Smooth muscle cell (in vitro differentiated cells): Measurements from ENCODE around the gene GUCA2A. TPM values are rescaled to one million over a fixed set of nuclear protein-coding genes. Genes with fewer than 3 reads are reported as not detected.

Experiments used
- DNase-seq: peaks from one replicate; lab custom pipeline; 2025; ENCODE audit not compliant: unreplicated experiment; lab: John Stamatoyannopoulos, UW
- H2AFZ ChIP-seq: fragments of 200-600 bp; sonication (generic); 2 replicates; pipeline ENCODE4 v1.6.0; 2016; ENCODE audit warnings: antibody characterized with exemption, low read depth, mild to moderate bottlenecking
- H3F3A ChIP-seq: fragments of 200-600 bp; sonication (generic); 2 replicates; pipeline ENCODE4 v1.6.0; 2017; ENCODE audit warnings: antibody characterized with exemption, low read depth
- H3K27ac ChIP-seq: fragments of 200-600 bp; sonication (generic); 2 replicates; pipeline ENCODE4 v1.5.1; 2016; ENCODE audit warnings: low read depth, mild to moderate bottlenecking
- H3K27me3 ChIP-seq: fragments of 200-600 bp; sonication (generic); 2 replicates; pipeline ENCODE4 v1.6.1; 2016; ENCODE audit warnings: low read depth, mild to moderate bottlenecking
- H3K36me3 ChIP-seq: fragments of 200-600 bp; sonication (generic); 2 replicates; pipeline ENCODE4 v1.5.1; 2016; ENCODE audit warnings: low read depth
- H3K4me1 ChIP-seq: fragments of 200-600 bp; sonication (generic); 2 replicates; pipeline ENCODE4 v1.5.1; 2016; ENCODE audit warnings: low read depth
- H3K4me2 ChIP-seq: fragments of 200-600 bp; sonication (generic); 2 replicates; pipeline ENCODE4 v1.6.0; 2016; ENCODE audit warnings: mild to moderate bottlenecking
- H3K4me3 ChIP-seq: fragments of 200-600 bp; sonication (generic); 2 replicates; pipeline ENCODE4 v1.5.1; 2016; ENCODE audit warnings: mild to moderate bottlenecking
- H3K79me2 ChIP-seq: fragments of 200-600 bp; sonication (generic); 2 replicates; pipeline ENCODE4 v1.6.0; 2016; ENCODE audit warnings: low read depth, mild to moderate bottlenecking
- H3K9ac ChIP-seq: fragments of 200-600 bp; sonication (generic); 2 replicates; pipeline ENCODE4 v1.6.0; 2016; ENCODE audit warnings: low read depth
- H3K9me3 ChIP-seq: fragments of 200-600 bp; sonication (generic); replicated peaks from 2 replicates; pipeline ENCODE4 v1.5.1; 2016; ENCODE audit warnings: low read depth
- H4K20me1 ChIP-seq: fragments of 200-600 bp; sonication (generic); 2 replicates; pipeline ENCODE4 v1.6.0; 2016; ENCODE audit warnings: low read depth
- CTCF ChIP-seq: fragments of 200-600 bp; sonication (generic); IDR thresholded peaks from 2 replicates; pipeline ENCODE4 v1.5.1; 2017; ENCODE audit warnings: borderline replicate concordance, mild to moderate bottlenecking, antibody characterized with exemption; ENCODE audit not compliant: insufficient read depth, poor library complexity, severe bottlenecking
- WGBS: methylation state at CpG from one replicate; pipeline ENCODE4 v1.1.7; 2016; ENCODE audit warnings: low lambda C conversion rate; 5-methylcytosine and 5-hydroxymethylcytosine counted together
- polyA plus RNA-seq: library from polyadenylated mRNA; unstranded; fragments of >200 nt; fragmentation: Nextera tagmentation; extraction: Ambion mirVana; gene quantifications from 2 replicates; pipeline ENCODE4 v1.2.1, GENCODE V29; 2016
- total RNA-seq: library from RNA; depleted of rRNA; stranded (reverse); fragments of >200 nt; gene quantifications from 2 replicates; pipeline ENCODE4 v1.2.3, GENCODE V29; 2014

The GUCA2A gene
- total and polyA plus RNA-seq, 2 experiments from 2014 or later: not detected

GRCh38 chr1:42136466-42136865 is 28.1 kb downstream of the GUCA2A start:
- H3K27ac ChIP-seq: no peak overlapping the region
- H3K79me2 ChIP-seq: no peaks in the 10 kb centered on the region
- TF ChIP-seq CTCF: no peak
- no peaks in the 10 kb centered on the region for H3K36me3 ChIP-seq
- no peak overlapping the region for H2AFZ ChIP-seq
- H3K4me1 ChIP-seq: no peaks in the 10 kb centered on the region
- H3F3A ChIP-seq: peaks cover 8% of the 10 kb centered on the region
- no peak overlapping the region for H3K4me2 ChIP-seq
- H3K9me3 ChIP-seq: no peaks in the 10 kb centered on the region
- no peak overlapping the region for H3K9ac ChIP-seq
- H3K27me3 ChIP-seq: no peaks in the 10 kb centered on the region
- H3K4me3 ChIP-seq: no peak overlapping the region
- no peaks in the 10 kb centered on the region for H4K20me1 ChIP-seq
- no peak for DNase-seq

GRCh38 chr1:42135426-42135825 is 29.1 kb downstream of the GUCA2A start:
- no peaks in the 10 kb centered on the region for H3K27me3 ChIP-seq
- TF ChIP-seq CTCF: no peak
- H4K20me1 ChIP-seq: no peaks in the 10 kb centered on the region
- no peak overlapping the region for H2AFZ ChIP-seq
- H3K36me3 ChIP-seq: no peaks in the 10 kb centered on the region
- H3K4me3 ChIP-seq: no peak overlapping the region
- H3K27ac ChIP-seq: no peak overlapping the region
- H3K4me1 ChIP-seq: no peaks in the 10 kb centered on the region
- DNase-seq: no peak
- no peaks in the 10 kb centered on the region for H3K79me2 ChIP-seq
- peaks cover 8% of the 10 kb centered on the region for H3F3A ChIP-seq
- no peak overlapping the region for H3K4me2 ChIP-seq
- no peak overlapping the region for H3K9ac ChIP-seq
- H3K9me3 ChIP-seq: no peaks in the 10 kb centered on the region
- 85% methylated on average over 3 of the region's 3 CpGs for WGBS

GRCh38 chr1:42133809-42134526 is 30.6 kb downstream of the GUCA2A start:
- Histone ChIP-seq H3K36me3 (no peaks in the 10 kb centered on the region), H3K79me2 (no peaks in the 10 kb centered on the region), H3K4me2 (no peak overlapping the region), H3K27me3 (no peaks in the 10 kb centered on the region), H3K9me3 (no peaks in the 10 kb centered on the region), H2AFZ (no peak overlapping the region), H3K9ac (no peak overlapping the region), H3K4me3 (no peak overlapping the region), H3F3A (peaks cover 8% of the 10 kb centered on the region), H3K27ac (peak overlapping the region; percentile 74), H4K20me1 (no peaks in the 10 kb centered on the region), H3K4me1 (no peaks in the 10 kb centered on the region)
- DNase-seq: no peak
- no peak for TF ChIP-seq CTCF
- WGBS: 68% methylated on average over 10 of the region's 10 CpGs

GRCh38 chr1:42133390-42133789 is 31.2 kb downstream of the GUCA2A start:
- Histone ChIP-seq H3K27ac (peak overlapping the region; percentile 74), H3F3A (peaks cover 8% of the 10 kb centered on the region), H3K4me3 (no peak overlapping the region), H3K4me2 (no peak overlapping the region), H3K9ac (no peak overlapping the region), H4K20me1 (no peaks in the 10 kb centered on the region), H3K9me3 (no peaks in the 10 kb centered on the region), H3K36me3 (no peaks in the 10 kb centered on the region), H3K27me3 (peaks cover 4% of the 10 kb centered on the region), H3K79me2 (no peaks in the 10 kb centered on the region), H2AFZ (no peak overlapping the region), H3K4me1 (no peaks in the 10 kb centered on the region)
- 41% methylated on average over 5 of the region's 5 CpGs for WGBS
- TF ChIP-seq CTCF: no peak
- no peak for DNase-seq
